ENCODE results near the gene PCLO.

Gene PCLO

DNA sequence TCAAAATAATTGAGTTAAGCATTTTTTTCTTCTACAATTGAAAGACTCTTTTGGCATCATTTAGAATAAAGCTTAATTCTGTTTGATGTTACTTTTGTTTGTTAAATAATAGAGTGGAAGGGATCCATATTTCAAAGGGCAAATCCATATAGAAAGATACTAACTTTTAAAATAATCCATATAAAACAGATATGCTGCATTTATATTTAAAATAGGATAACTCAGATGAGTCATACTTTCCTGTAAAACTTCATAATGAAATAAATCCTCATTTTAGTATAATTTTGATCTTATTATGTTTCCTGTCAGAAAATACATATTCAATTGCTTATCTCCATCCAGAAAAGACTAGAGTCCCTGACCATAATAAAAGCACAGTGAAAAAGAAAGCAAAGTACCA, 323.6 kb downstream of the PCLO start:
- DNase-seq (ENCODE audit: extremely low read depth, low read depth): no peak

GRCh38 chr7:82838314-82838713, 324.4 kb downstream of the PCLO start:
- TF ChIP-seq, protein P1, sequence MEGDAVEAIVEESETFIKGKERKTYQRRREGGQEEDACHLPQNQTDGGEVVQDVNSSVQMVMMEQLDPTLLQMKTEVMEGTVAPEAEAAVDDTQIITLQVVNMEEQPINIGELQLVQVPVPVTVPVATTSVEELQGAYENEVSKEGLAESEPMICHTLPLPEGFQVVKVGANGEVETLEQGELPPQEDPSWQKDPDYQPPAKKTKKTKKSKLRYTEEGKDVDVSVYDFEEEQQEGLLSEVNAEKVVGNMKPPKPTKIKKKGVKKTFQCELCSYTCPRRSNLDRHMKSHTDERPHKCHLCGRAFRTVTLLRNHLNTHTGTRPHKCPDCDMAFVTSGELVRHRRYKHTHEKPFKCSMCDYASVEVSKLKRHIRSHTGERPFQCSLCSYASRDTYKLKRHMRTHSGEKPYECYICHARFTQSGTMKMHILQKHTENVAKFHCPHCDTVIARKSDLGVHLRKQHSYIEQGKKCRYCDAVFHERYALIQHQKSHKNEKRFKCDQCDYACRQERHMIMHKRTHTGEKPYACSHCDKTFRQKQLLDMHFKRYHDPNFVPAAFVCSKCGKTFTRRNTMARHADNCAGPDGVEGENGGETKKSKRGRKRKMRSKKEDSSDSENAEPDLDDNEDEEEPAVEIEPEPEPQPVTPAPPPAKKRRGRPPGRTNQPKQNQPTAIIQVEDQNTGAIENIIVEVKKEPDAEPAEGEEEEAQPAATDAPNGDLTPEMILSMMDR (IDR thresholded peaks at IDR 0.05; ENCODE audit: low read depth, low read length): no peak

More for the DNA sequence above, 323.6 kb downstream of the PCLO start:
- TF ChIP-seq, protein P1 (IDR thresholded peaks at IDR 0.05; ENCODE audit: low read depth, low read length): no peak

GRCh38 chr7:82823073-82823472, 339.6 kb downstream of the PCLO start:
- no peak for DNase-seq (ENCODE audit: extremely low read depth, low read depth)
- TF ChIP-seq, protein P1 (IDR thresholded peaks at IDR 0.05; ENCODE audit: low read depth, low read length): no peak

More at GRCh38 chr7:82838314-82838713, 324.4 kb downstream of the PCLO start:
- no peak for DNase-seq (ENCODE audit: extremely low read depth, low read depth)

DNA sequence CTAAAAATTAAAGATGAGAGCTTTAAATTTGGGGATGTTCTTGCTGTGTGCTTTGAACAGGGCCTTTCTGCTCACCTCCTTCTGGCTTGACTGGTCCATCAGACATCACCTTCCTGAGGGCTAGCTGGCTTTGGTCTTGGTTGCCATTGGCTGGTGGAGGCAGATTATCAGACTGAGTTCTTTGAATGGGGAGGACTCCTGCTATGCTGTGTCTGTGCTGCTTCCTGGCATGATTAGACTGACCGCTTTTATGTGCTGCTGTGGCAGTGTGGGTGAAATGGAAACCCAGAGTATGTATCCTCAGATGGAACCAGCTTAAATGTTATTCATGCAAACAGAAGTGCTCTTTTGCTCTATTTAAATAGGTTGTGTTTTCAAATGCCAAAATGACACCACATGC, 341.6 kb downstream of the PCLO start:
- DNase-seq (ENCODE audit: extremely low read depth, low read depth): no peak
- TF ChIP-seq, protein P1 (IDR thresholded peaks at IDR 0.05; ENCODE audit: low read depth, low read length): no peak

- DNase-seq (ENCODE audit: extremely low read depth, low read depth): no peak
- TF ChIP-seq, protein P1 (IDR thresholded peaks at IDR 0.05; ENCODE audit: low read depth, low read length): no peak
These were observed 344.5 kb downstream of the PCLO start for GRCh38 chr7:82818171-82818570.

GRCh38 chr7:82816272-82816671, 346.4 kb downstream of the PCLO start:
- DNase-seq (ENCODE audit: extremely low read depth, low read depth): no peak
- TF ChIP-seq, protein P1 (IDR thresholded peaks at IDR 0.05; ENCODE audit: low read depth, low read length): no peak

DNA sequence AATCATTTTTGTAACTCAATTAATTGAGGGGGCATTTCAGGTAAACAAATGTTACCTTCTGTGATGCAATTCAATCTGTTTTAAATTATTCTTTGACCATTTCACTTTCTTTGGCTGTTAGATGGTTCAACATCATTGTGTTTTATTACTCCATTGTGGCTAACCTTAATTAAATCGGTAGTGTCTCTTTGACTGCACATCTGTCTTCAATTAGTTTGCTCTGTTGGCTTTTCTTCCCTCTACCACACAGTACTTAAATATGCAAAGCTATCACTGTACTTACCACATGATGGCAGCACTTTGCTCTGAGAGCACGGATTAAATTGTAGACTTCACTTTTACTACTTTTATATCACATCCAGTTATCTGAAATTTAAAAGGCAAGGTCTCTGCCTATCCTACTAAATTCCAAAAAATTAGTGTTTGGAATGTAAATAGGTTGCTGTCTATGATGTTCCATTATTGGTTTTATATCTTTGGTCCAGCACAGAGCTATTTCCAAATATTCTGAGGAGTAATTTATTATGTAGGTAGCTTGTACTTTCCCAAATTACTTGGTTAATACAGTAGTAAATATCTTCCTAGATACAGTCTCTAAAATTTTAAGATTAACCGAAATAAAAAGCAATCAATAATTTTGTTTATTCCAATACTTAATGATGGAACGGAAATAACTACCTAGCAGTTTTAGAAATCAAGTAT, 352.0 kb downstream of the PCLO start:
- peak; percentile 72 for DNase-seq (ENCODE audit: extremely low read depth, low read depth)
- TF ChIP-seq, protein P1 (IDR thresholded peaks at IDR 0.05; ENCODE audit: low read depth, low read length): peak; percentile 76

Data from AG09319 (cell line).